ENCODE results near the gene IRF3. TPM values are rescaled to one million over a fixed set of nuclear protein-coding genes. Genes with fewer than 3 reads are reported as not detected.
A peak's percentile ranks its signal among the peaks of the same experiment; 100 is the strongest.

The IRF3 gene
- total RNA-seq, 1 donor from 2014 or later: 29.5 TPM

- Mint-ChIP-seq H3K27me3 (ENCODE audit: insufficient read depth, low read depth) (peaks cover 7% of the 10 kb centered on the region), H3K27ac (no peak overlapping the region), H3K4me3 (no peak overlapping the region), H3K9me3 (no peaks in the 10 kb centered on the region), H3K4me1 (peaks cover 7% of the 10 kb centered on the region), H3K36me3 (peaks cover 15% of the 10 kb centered on the region)
- no peaks in the 10 kb centered on the region for H3K9me3 ChIP-seq (ENCODE audit: low read depth)
- H3K79me2 ChIP-seq (ENCODE audit: low read depth): peaks cover 24% of the 10 kb centered on the region
- H3K27me3 ChIP-seq: no peaks in the 10 kb centered on the region
- no peak overlapping the region for H3K4me2 ChIP-seq
- peaks cover 8% of the 10 kb centered on the region for H3F3A ChIP-seq (ENCODE audit: low read depth)
- H4K20me1 ChIP-seq (ENCODE audit: low read depth): no peaks in the 10 kb centered on the region
- H3K9ac ChIP-seq: no peak overlapping the region
- no peak overlapping the region for H2AFZ ChIP-seq (replicated peaks)
- H3K36me3 ChIP-seq: peaks cover 3% of the 10 kb centered on the region
- DNase-seq (ENCODE audit: low spot score): no peak
- H3K4me3 ChIP-seq: no peak overlapping the region
- H3K4me1 ChIP-seq: no peaks in the 10 kb centered on the region
- TF ChIP-seq EZH2phosphoT487 (IDR thresholded peaks at IDR 0.05) (no peak), CTCF (IDR thresholded peaks at IDR 0.05) (no peak), EZH2 (IDR thresholded peaks at IDR 0.05) (no peak)
- H3K27ac ChIP-seq: no peak overlapping the region
These were observed 31.2 kb upstream of the IRF3 start for GRCh38 chr19:49696865-49697264.

GRCh38 chr19:49696115-49696514 lies 30.5 kb upstream of the IRF3 start:
- H3F3A ChIP-seq (ENCODE audit: low read depth): peaks cover 11% of the 10 kb centered on the region
- no peak for TF ChIP-seq CTCF (IDR thresholded peaks at IDR 0.05)
- no peak for TF ChIP-seq EZH2phosphoT487 (IDR thresholded peaks at IDR 0.05)
- H3K27ac Mint-ChIP-seq: no peak overlapping the region
- peaks cover 15% of the 10 kb centered on the region for H3K36me3 Mint-ChIP-seq
- DNase-seq (ENCODE audit: low spot score): no peak
- no peaks in the 10 kb centered on the region for H3K9me3 ChIP-seq (ENCODE audit: low read depth)
- no peak overlapping the region for H3K27ac ChIP-seq
- H3K27me3 ChIP-seq: no peaks in the 10 kb centered on the region
- no peak overlapping the region for H3K9ac ChIP-seq
- peaks cover 3% of the 10 kb centered on the region for H3K36me3 ChIP-seq
- H3K4me3 ChIP-seq: no peak overlapping the region
- H2AFZ ChIP-seq (replicated peaks): no peak overlapping the region
- H3K4me3 Mint-ChIP-seq: no peak overlapping the region
- H4K20me1 ChIP-seq (ENCODE audit: low read depth): no peaks in the 10 kb centered on the region
- peaks cover 4% of the 10 kb centered on the region for H3K27me3 Mint-ChIP-seq (ENCODE audit: insufficient read depth, low read depth)
- no peak overlapping the region for H3K4me2 ChIP-seq
- H3K4me1 Mint-ChIP-seq: peaks cover 9% of the 10 kb centered on the region
- no peaks in the 10 kb centered on the region for H3K4me1 ChIP-seq
- peaks cover 31% of the 10 kb centered on the region for H3K79me2 ChIP-seq (ENCODE audit: low read depth)
- no peaks in the 10 kb centered on the region for H3K9me3 Mint-ChIP-seq

- H3F3A ChIP-seq (ENCODE audit: low read depth): peaks cover 43% of the 10 kb centered on the region
- Mint-ChIP-seq H3K9me3 (no peaks in the 10 kb centered on the region), H3K27ac (no peak overlapping the region), H3K4me3 (peak overlapping the region; percentile 94), H3K36me3 (peaks cover 13% of the 10 kb centered on the region), H3K4me1 (peaks cover 32% of the 10 kb centered on the region), H3K27me3 (ENCODE audit: insufficient read depth, low read depth) (peaks cover 8% of the 10 kb centered on the region)
- TF ChIP-seq CTCF (IDR thresholded peaks at IDR 0.05) (no peak), EZH2 (IDR thresholded peaks at IDR 0.05) (no peak), EZH2phosphoT487 (IDR thresholded peaks at IDR 0.05) (no peak)
- no peak overlapping the region for H2AFZ ChIP-seq (replicated peaks)
- H3K27me3 ChIP-seq: no peaks in the 10 kb centered on the region
- no peak for DNase-seq (ENCODE audit: low spot score)
- peaks cover 14% of the 10 kb centered on the region for H3K4me1 ChIP-seq
- H3K4me3 ChIP-seq: peak overlapping the region; percentile 85
- peak overlapping the region; percentile 21 for H3K9ac ChIP-seq
- peak overlapping the region; percentile 90 for H3K4me2 ChIP-seq
- no peaks in the 10 kb centered on the region for H3K9me3 ChIP-seq (ENCODE audit: low read depth)
- H3K79me2 ChIP-seq (ENCODE audit: low read depth): peaks cover 47% of the 10 kb centered on the region
- no peak overlapping the region for H3K27ac ChIP-seq
- peaks cover 3% of the 10 kb centered on the region for H3K36me3 ChIP-seq
- H4K20me1 ChIP-seq (ENCODE audit: low read depth): peaks cover 27% of the 10 kb centered on the region
These were observed 26.5 kb upstream of the IRF3 start for GRCh38 chr19:49692147-49692506.
